ENCODE results near the gene PCDHGC3. TPM values are rescaled to one million over a fixed set of nuclear protein-coding genes. Genes with fewer than 3 reads are reported as not detected.

PCDHGC3 gene
- total RNA-seq, 4 donors from 2014 or later: 25.9 to 146 (median 123) TPM

DNA sequence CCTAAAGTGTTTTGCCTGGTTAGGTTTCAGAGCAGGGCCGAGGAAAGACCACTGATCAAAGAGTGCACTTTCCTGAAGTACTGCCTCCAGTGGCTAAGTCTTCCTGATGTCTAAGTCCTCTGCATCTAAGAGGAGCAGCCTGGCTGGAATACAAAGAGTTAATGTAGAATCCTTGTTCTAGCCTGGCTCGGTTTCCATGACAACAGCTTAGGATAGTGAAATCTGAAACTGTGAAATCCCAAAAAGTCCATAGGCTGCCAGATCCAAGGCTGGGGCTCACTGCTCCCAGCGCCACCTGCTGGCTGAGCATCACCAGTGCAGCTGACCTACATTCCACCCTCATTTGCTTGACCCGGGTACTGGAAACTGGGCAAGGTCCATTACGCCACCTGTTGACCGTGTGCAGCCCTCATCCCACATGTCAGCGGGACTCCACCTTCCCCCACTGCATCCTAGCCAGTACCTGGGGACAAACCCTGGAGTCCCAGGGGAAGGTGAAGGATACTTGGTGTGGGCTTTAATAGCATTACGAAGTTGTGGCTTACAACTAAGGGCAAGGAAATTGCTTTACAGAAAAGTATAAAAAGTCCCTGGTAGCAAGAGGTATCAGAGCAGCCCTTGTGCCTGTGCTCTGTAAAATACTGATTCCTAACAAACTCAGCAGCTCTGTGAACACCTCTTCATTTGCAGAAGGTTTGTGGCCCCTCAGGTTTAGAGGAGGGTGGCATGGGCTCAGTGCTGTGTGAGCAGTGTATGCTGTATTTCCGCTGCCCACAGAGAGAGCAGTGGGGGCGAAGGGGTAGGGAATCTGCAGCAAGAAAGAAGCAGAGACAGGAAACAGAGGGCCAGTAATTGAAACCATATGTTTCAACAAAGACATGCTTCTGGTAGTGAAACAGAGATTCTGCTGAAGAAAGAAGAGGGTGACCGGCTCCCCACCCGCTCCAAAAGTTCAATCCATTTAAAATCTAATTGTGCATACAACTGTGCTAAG, 49.1 kb downstream of the PCDHGC3 start:
- H3K4me1 ChIP-seq: peaks cover 0 to 6% of the 10 kb centered on the region in 2 donors
- peak; percentile 98 to 99 (median 99) for TF ChIP-seq CTCF (IDR thresholded peaks at IDR 0.05)
- peak in 1 of 2 donors; percentile 28 for TF ChIP-seq POLR2A (IDR thresholded peaks at IDR 0.05)

GRCh38 chr5:141525653-141526052, 49.9 kb downstream of the PCDHGC3 start:
- Histone ChIP-seq H3K27ac (peak overlapping the region; percentile 77 to 78), H3K36me3 (no peaks in the 10 kb centered on the region), H3K4me3 (no peak overlapping the region), H3K9me3 (no peaks in the 10 kb centered on the region), H3K27me3 (no peaks in the 10 kb centered on the region), H3K4me1 (peaks cover 0 to 10% of the 10 kb centered on the region in 2 donors)
- intact Hi-C loops (cut with DNase I; ENCODE audit: low total_unique reads): loop anchor here (10.0 kb wide), 1 partner anchor 51 kb away; the partner anchor contains the start of gene PCDHGC3
- DNase-seq: no peak
- TF ChIP-seq CTCF (IDR thresholded peaks at IDR 0.05) (no peak), POLR2A (IDR thresholded peaks at IDR 0.05) (no peak)

More for the DNA sequence above, 49.1 kb downstream of the PCDHGC3 start:
- Histone ChIP-seq H3K4me3 (no peak overlapping the region), H3K36me3 (no peaks in the 10 kb centered on the region), H3K27ac (peak overlapping the region; percentile 77 to 78), H3K9me3 (no peaks in the 10 kb centered on the region), H3K27me3 (no peaks in the 10 kb centered on the region)
- intact Hi-C loops (cut with DNase I; ENCODE audit: low total_unique reads): loop anchor here (10.0 kb wide), 1 partner anchor 50 kb away; the partner anchor contains the start of gene PCDHGC3
- DNase-seq: peak; percentile 90 to 93

GRCh38 chr5:141527426-141527825, 51.7 kb downstream of the PCDHGC3 start:
- Histone ChIP-seq H3K4me3 (no peak overlapping the region), H3K27me3 (no peaks in the 10 kb centered on the region), H3K4me1 (peaks cover 0 to 10% of the 10 kb centered on the region in 2 donors), H3K9me3 (no peaks in the 10 kb centered on the region), H3K27ac (peak overlapping the region; percentile 77 to 78), H3K36me3 (no peaks in the 10 kb centered on the region)
- no peak for DNase-seq
- TF ChIP-seq CTCF (IDR thresholded peaks at IDR 0.05) (no peak), POLR2A (IDR thresholded peaks at IDR 0.05) (no peak)
- intact Hi-C loops (cut with DNase I; ENCODE audit: low total_unique reads): loop anchor here (10.0 kb wide), 1 partner anchor 53 kb away; the partner anchor contains the start of gene PCDHGC3

Other genes starting within 250 kb of the PCDHGC3 start
- 10 to 100 TPM in 3 of 4 donors, 1 to 10 TPM in 1; 5.0 to 17.8 (median 12.1) TPM for gene PCDHB15, start 230.6 kb upstream of the PCDHGC3 start, total RNA-seq
- 1 to 10 TPM in 2 of 4 donors, under 1 TPM in 1, not detected in 1; 0.28 to 2.4 (median 2.3) TPM for gene SLC25A2, start 171.9 kb upstream of the PCDHGC3 start, total RNA-seq
- gene TAF7, start 155.2 kb upstream of the PCDHGC3 start, total RNA-seq: 100 to 1,000 TPM in 2 of 4 donors, 10 to 100 TPM in 2; 76.1 to 121 (median 98.0) TPM
- gene PCDHGA1, start 145.5 kb upstream of the PCDHGC3 start, total RNA-seq: 1 to 10 TPM in 2 of 4 donors, under 1 TPM in 2; under 0.01 to 3.3 (median 1.5) TPM
- gene PCDHGA2, start 137.2 kb upstream of the PCDHGC3 start, total RNA-seq: 10 to 100 TPM in 2 of 4 donors, 1 to 10 TPM in 2; 3.2 to 11.6 (median 9.3) TPM
- 1 to 10 TPM in 3 of 4 donors, under 1 TPM in 1; 0.51 to 8.2 (median 5.6) TPM for gene PCDHGA3, start 132.1 kb upstream of the PCDHGC3 start, total RNA-seq
- gene PCDHGB1, start 125.9 kb upstream of the PCDHGC3 start, total RNA-seq: 1 to 10 TPM in 3 of 4 donors, not detected in 1; 4.4 to 7.4 (median 6.9) TPM
- gene PCDHGA4, start 120.9 kb upstream of the PCDHGC3 start, total RNA-seq: 10 to 100 TPM in 1 of 4 donors, 1 to 10 TPM in 2, under 1 TPM in 1; 0.59 to 16.1 (median 8.7) TPM
- 10 to 100 TPM in 2 of 4 donors, 1 to 10 TPM in 1, under 1 TPM in 1; 0.59 to 17.9 (median 8.7) TPM for gene PCDHGB2, start 116.0 kb upstream of the PCDHGC3 start, total RNA-seq
- gene PCDHGA5, start 111.8 kb upstream of the PCDHGC3 start, total RNA-seq: 10 to 100 TPM in 3 of 4 donors, 1 to 10 TPM in 1; 1.8 to 11.5 (median 11.2) TPM
- gene PCDHGB3, start 105.7 kb upstream of the PCDHGC3 start, total RNA-seq: 10 to 100 TPM in 2 of 4 donors, 1 to 10 TPM in 1, under 1 TPM in 1; 0.59 to 14.1 (median 8.1) TPM
- 10 to 100 TPM in 3 of 4 donors, 1 to 10 TPM in 1; 4.4 to 16.6 (median 14.3) TPM for gene PCDHGA6, start 102.1 kb upstream of the PCDHGC3 start, total RNA-seq
- 10 to 100 TPM in 3 of 4 donors, 1 to 10 TPM in 1; 10.0 to 14.1 (median 11.8) TPM for gene PCDHGA7, start 93.2 kb upstream of the PCDHGC3 start, total RNA-seq
- 10 to 100 TPM in 3 of 4 donors, 1 to 10 TPM in 1; 8.2 to 17.1 (median 14.9) TPM for gene PCDHGB4, start 88.3 kb upstream of the PCDHGC3 start, total RNA-seq
- 1 to 10 TPM in 3 of 4 donors, under 1 TPM in 1; 0.59 to 9.0 (median 5.1) TPM for gene PCDHGA8, start 83.3 kb upstream of the PCDHGC3 start, total RNA-seq
- gene PCDHGB5, start 78.0 kb upstream of the PCDHGC3 start, total RNA-seq: 10 to 100 TPM in 3 of 4 donors, 1 to 10 TPM in 1; 10.0 to 33.6 (median 20.6) TPM
- 10 to 100 TPM; 11.8 to 18.7 (median 16.7) TPM for gene PCDHGA9, start 73.2 kb upstream of the PCDHGC3 start, total RNA-seq
- gene PCDHGB6, start 67.9 kb upstream of the PCDHGC3 start, total RNA-seq: 10 to 100 TPM in 2 of 4 donors, 1 to 10 TPM in 2; 3.1 to 21.1 (median 11.5) TPM
- gene PCDHGA10, start 63.0 kb upstream of the PCDHGC3 start, total RNA-seq: 10 to 100 TPM in 1 of 4 donors, 1 to 10 TPM in 3; 2.4 to 11.2 (median 6.6) TPM
- gene PCDHGB7, start 58.3 kb upstream of the PCDHGC3 start, total RNA-seq: 10 to 100 TPM in 3 of 4 donors, 1 to 10 TPM in 1; 7.1 to 27.6 (median 18.1) TPM
- 10 to 100 TPM in 3 of 4 donors, 1 to 10 TPM in 1; 9.4 to 13.2 (median 12.0) TPM for gene PCDHGA11, start 54.9 kb upstream of the PCDHGC3 start, total RNA-seq
- 10 to 100 TPM in 3 of 4 donors, 1 to 10 TPM in 1; 2.9 to 22.0 (median 14.5) TPM for gene PCDHGA12, start 45.5 kb upstream of the PCDHGC3 start, total RNA-seq
- gene PCDHGC4, start 9.1 kb downstream of the PCDHGC3 start, total RNA-seq: 1 to 10 TPM; 2.9 to 8.0 (median 6.7) TPM
- 1 to 10 TPM in 3 of 4 donors, under 1 TPM in 1; under 0.01 to 7.5 (median 3.4) TPM for gene PCDHGC5, start 13.1 kb downstream of the PCDHGC3 start, total RNA-seq
- gene DIAPH1, start 143.0 kb downstream of the PCDHGC3 start, total RNA-seq: 10 to 100 TPM; 27.7 to 69.4 (median 30.2) TPM
- 10 to 100 TPM; 24.8 to 68.0 (median 46.0) TPM for gene HDAC3, start 160.9 kb downstream of the PCDHGC3 start, total RNA-seq
- gene RELL2, start 161.0 kb downstream of the PCDHGC3 start, total RNA-seq: 1 to 10 TPM in 1 of 4 donors, under 1 TPM in 1, not detected in 2; 0.35 to 1.7 TPM
- 10 to 100 TPM in 2 of 4 donors, 1 to 10 TPM in 2; 2.4 to 27.2 (median 11.3) TPM for gene FCHSD1, start 175.5 kb downstream of the PCDHGC3 start, total RNA-seq
- 10 to 100 TPM in 2 of 4 donors, 1 to 10 TPM in 2; 4.1 to 39.9 (median 12.5) TPM for gene ARAP3, start 206.3 kb downstream of the PCDHGC3 start, total RNA-seq